Thymus (tissue), 11 donors: ENCODE results near the gene CADPS2. TPM values are rescaled to one million over a fixed set of nuclear protein-coding genes. Genes with fewer than 3 reads are reported as not detected.

Source experiments
- DNase-seq, 9 donors: peaks; one replicate each; pipeline ENCODE4 v3.0.0-alpha.2; 2013; ENCODE audit warnings: low spot score in 9 of 9, low read depth in 6 of 9, missing footprints in 1 of 9
- H3K27ac ChIP-seq, 2 donors: one replicate each; pipeline ENCODE4 v1.5.1; 2013; ENCODE audit warnings: control low read depth in 1 of 2, low read depth in 1 of 2, low read length in 1 of 2, mild to moderate bottlenecking in 1 of 2, moderate library complexity in 1 of 2
- H3K27me3 ChIP-seq, 2 donors: one replicate each; pipeline ENCODE4 v1.5.1; 2013; ENCODE audit warnings: low read length in 1 of 2; ENCODE audit not compliant: control insufficient read depth in 2 of 2, insufficient read depth in 1 of 2
- H3K36me3 ChIP-seq, 2 donors: one replicate each; pipeline ENCODE4 v1.5.1; 2013; ENCODE audit warnings: low read length in 1 of 2, mild to moderate bottlenecking in 1 of 2, moderate library complexity in 1 of 2; ENCODE audit not compliant: control insufficient read depth in 2 of 2, insufficient read depth in 2 of 2
- H3K4me1 ChIP-seq, 2 donors: one replicate each; pipeline ENCODE4 v1.5.1; 2013; ENCODE audit warnings: low read length in 2 of 2; ENCODE audit not compliant: control insufficient read depth in 2 of 2, insufficient read depth in 2 of 2
- H3K4me3 ChIP-seq, 2 donors: one replicate each; pipeline ENCODE4 v1.5.1; 2013; ENCODE audit warnings: low read length in 2 of 2, control low read depth in 1 of 2, mild to moderate bottlenecking in 1 of 2
- H3K9me3 ChIP-seq, 2 donors: one replicate each; pipeline ENCODE4 v1.5.1; 2013; ENCODE audit warnings: low read length in 1 of 2, mild to moderate bottlenecking in 1 of 2; ENCODE audit not compliant: control insufficient read depth in 2 of 2, insufficient read depth in 1 of 2
- WGBS: extraction: QIAGEN DNeasy Blood & Tissue Kit; methylation state at CpG from one replicate; pipeline ENCODE4 v1.1.7; 2013; 5-methylcytosine and 5-hydroxymethylcytosine counted together
- polyA plus RNA-seq: library from polyadenylated mRNA; stranded (reverse); fragments of 200-250 nt; gene quantifications from one replicate; pipeline ENCODE4 v1.2.3, GENCODE V29; 2013
- total RNA-seq: library from RNA; stranded (reverse); fragments of 120-200 nt; gene quantifications from one replicate; pipeline ENCODE4 v1.2.4, GENCODE V29; 2013
- donor health status: healthy.

The CADPS2 gene
- total and polyA plus RNA-seq, 2 donors = 7.4 to 9.5 TPM

DNA sequence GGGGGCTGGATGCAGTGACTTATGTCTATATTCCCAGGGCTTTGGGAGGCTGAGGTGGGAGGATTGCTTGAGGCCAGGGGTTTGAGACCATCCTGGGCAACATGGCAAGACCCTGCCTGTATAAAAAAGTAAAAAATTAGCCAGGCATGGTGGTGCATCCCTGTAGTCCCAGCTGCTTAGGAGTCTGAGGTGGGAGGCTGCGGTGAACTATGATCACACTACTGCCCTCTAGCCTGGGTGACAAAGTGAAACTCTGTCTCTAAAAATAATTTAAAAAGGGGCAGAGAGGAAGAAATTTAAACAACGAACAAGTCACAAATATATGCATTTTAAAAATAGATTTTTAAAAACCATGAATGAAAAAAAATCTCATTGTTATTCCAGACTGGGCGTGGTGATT, 535.6 kb downstream of the CADPS2 start:
- no peak for DNase-seq
- Histone ChIP-seq H3K4me1 (no peaks in the 10 kb centered on the region), H3K9me3 (no peaks in the 10 kb centered on the region), H3K27ac (no peak overlapping the region), H3K27me3 (no peaks in the 10 kb centered on the region), H3K36me3 (no peaks in the 10 kb centered on the region), H3K4me3 (no peak overlapping the region)
- 89% methylated on average over 3 of the region's 3 CpGs for WGBS

DNA sequence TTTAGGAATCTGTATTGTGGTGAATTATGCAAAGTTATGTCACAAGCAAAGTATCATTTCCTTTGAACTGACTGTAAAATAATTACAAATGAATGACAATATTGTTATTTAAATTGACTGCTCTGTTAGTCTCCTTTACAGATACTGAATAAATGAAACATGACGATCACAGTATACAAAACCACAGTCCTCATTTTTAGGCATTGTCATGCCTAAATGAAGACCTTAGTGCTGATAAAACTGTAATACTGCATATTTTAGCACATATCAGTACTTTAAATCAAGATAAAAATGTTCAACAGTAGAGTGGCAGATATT, 542.0 kb downstream of the CADPS2 start:
- Histone ChIP-seq H3K36me3 (no peaks in the 10 kb centered on the region), H3K9me3 (no peaks in the 10 kb centered on the region), H3K4me1 (no peaks in the 10 kb centered on the region), H3K27me3 (no peaks in the 10 kb centered on the region), H3K4me3 (no peak overlapping the region), H3K27ac (no peak overlapping the region)
- no peak for DNase-seq
- 91% methylated on average over 1 of the region's 1 CpG for WGBS

- Histone ChIP-seq H3K9me3 (no peaks in the 10 kb centered on the region), H3K27me3 (no peaks in the 10 kb centered on the region), H3K4me1 (no peaks in the 10 kb centered on the region), H3K27ac (no peak overlapping the region), H3K36me3 (no peaks in the 10 kb centered on the region), H3K4me3 (no peak overlapping the region)
- no peak for DNase-seq
- WGBS = 87% methylated on average over 7 of the region's 7 CpGs
Observed at GRCh38 chr7:122343601-122344302, 542.5 kb downstream of the CADPS2 start.

DNA sequence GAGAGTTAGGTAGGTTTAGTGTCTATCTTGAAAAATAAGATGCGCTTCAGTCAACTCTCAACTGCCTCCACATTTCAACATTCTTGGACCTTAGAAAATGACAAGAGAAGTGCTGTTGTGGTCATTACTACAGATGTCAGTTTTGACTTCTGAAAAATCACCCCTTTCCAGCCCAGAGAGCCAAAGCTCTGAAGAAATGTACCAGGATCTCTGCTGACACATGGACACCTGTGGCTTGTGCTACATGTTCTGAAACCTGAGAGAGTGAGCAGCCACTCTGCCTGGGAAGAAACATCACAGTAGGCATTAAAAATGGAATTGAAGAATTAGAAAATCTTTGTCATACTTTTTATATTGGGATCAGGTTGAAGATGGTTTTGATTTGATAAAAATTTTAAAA, 545.8 kb downstream of the CADPS2 start:
- no peak for DNase-seq
- Histone ChIP-seq H3K4me3 (no peak overlapping the region), H3K36me3 (no peaks in the 10 kb centered on the region), H3K9me3 (no peaks in the 10 kb centered on the region), H3K27me3 (no peaks in the 10 kb centered on the region), H3K27ac (no peak overlapping the region), H3K4me1 (no peaks in the 10 kb centered on the region)
- WGBS = 100% methylated on average over 1 of the region's 1 CpG

DNA sequence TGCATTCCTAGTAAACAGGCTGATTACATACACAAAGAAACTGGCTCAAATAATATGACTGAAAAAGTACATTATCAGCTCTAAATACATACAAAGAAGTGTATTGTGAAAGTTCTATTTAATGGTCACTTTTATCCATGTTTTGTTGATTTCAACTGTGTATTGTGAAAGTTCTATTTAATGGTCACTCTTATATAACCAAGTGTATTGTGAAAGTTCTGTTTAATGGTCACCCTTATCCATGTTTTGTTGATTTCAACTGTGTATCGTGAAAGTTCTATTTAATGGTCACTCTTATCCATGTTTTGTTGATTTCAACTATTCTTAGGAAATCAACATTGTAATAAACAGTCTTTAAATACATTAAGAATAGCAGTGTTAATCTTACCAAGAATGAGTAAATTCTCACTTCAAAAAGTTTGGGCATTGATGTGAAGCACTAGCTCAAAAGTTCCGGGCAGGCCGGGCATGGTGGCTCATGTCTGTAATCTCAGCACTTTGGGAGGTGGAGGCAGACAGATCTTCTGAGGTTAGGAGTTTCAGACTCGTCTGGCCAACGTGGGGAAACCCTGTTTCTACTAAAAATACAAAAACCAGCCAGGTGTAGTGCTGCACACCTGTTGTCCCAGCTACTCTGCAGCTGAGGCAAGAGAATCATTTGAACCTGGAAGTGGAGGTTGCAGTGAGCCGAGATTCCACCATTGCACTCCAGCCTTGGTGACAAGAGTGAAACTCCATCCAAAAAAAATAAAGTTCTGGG, 546.9 kb downstream of the CADPS2 start:
- Histone ChIP-seq H3K9me3 (no peaks in the 10 kb centered on the region), H3K4me1 (no peaks in the 10 kb centered on the region), H3K27ac (no peak overlapping the region), H3K36me3 (no peaks in the 10 kb centered on the region), H3K4me3 (no peak overlapping the region), H3K27me3 (no peaks in the 10 kb centered on the region)
- DNase-seq = no peak
- 84% methylated on average over 6 of the region's 6 CpGs for WGBS

GRCh38 chr7:122337011-122337410, 549.2 kb downstream of the CADPS2 start:
- Histone ChIP-seq H3K27ac (no peak overlapping the region), H3K27me3 (no peaks in the 10 kb centered on the region), H3K4me1 (no peaks in the 10 kb centered on the region), H3K4me3 (no peak overlapping the region), H3K36me3 (no peaks in the 10 kb centered on the region), H3K9me3 (no peaks in the 10 kb centered on the region)
- no peak for DNase-seq
- 71% methylated on average over 2 of the region's 2 CpGs for WGBS

- H3K9me3 ChIP-seq = no peaks in the 10 kb centered on the region
- no peaks in the 10 kb centered on the region for H3K4me1 ChIP-seq
- no peak overlapping the region for H3K27ac ChIP-seq
- no peaks in the 10 kb centered on the region for H3K36me3 ChIP-seq
- H3K4me3 ChIP-seq = no peak overlapping the region
- whole genome bisulfite sequencing = 38% methylated on average over 8 of the region's 8 CpGs
- H3K27me3 ChIP-seq = peaks cover 0 to 3% of the 10 kb centered on the region in 2 donors
- no peak for DNase-seq
Observed at GRCh38 chr7:122329145-122329802, 557.0 kb downstream of the CADPS2 start.

DNA sequence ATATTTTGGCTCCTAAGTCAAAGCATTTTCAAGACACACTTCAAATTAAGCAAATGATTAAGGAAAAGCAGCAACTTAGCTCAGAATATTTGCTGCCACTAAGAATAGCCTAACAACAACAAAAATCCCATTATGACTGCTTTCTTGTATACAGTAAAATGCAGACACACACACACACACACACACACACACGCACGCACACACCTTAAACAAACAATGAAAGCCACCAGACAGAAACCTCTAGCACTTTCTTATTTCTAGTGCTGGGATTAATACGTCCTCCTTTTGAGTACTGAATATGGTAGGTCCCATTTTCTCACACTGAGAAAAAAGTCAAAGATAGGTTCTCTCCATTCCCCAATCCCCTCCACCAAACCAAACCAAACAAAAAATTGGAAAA, 558.3 kb downstream of the CADPS2 start:
- Histone ChIP-seq H3K27ac (no peak overlapping the region), H3K36me3 (no peaks in the 10 kb centered on the region), H3K9me3 (no peaks in the 10 kb centered on the region), H3K27me3 (peaks cover 0 to 3% of the 10 kb centered on the region in 2 donors), H3K4me1 (no peaks in the 10 kb centered on the region), H3K4me3 (no peak overlapping the region)
- DNase-seq = no peak
- 61% methylated on average over 3 of the region's 3 CpGs for WGBS
